HUES48 (cell line): ENCODE data around the gene PRSS27.

ENCODE experiments used
- H3K27ac ChIP-seq: one replicate; pipeline ENCODE4 v1.7.0; 2013; ENCODE audit warnings: low read depth, low read length, inconsistent platforms
- H3K27me3 ChIP-seq: 2 replicates; pipeline ENCODE4 v1.6.1; 2013; ENCODE audit warnings: mild to moderate bottlenecking, low read length; ENCODE audit not compliant: control insufficient read depth, insufficient read depth
- H3K36me3 ChIP-seq: 2 replicates; pipeline ENCODE4 v1.6.1; 2013; ENCODE audit warnings: low read length; ENCODE audit not compliant: control insufficient read depth, insufficient read depth
- H3K4me1 ChIP-seq: 2 replicates; pipeline ENCODE4 v1.6.1; 2013; ENCODE audit warnings: mild to moderate bottlenecking, low read length; ENCODE audit not compliant: control insufficient read depth, insufficient read depth
- H3K4me3 ChIP-seq: 2 replicates; pipeline ENCODE4 v1.5.1; 2013; ENCODE audit warnings: mild to moderate bottlenecking, low read depth, low read length
- H3K9ac ChIP-seq: 2 replicates; pipeline ENCODE4 v1.6.1; 2013; ENCODE audit warnings: mild to moderate bottlenecking, low read depth, low read length, moderate library complexity
- H3K9me3 ChIP-seq: 2 replicates; pipeline ENCODE4 v1.6.1; 2013; ENCODE audit warnings: low read length; ENCODE audit not compliant: control insufficient read depth, insufficient read depth

Gene PRSS27

GRCh38 chr16:2749936-2750335, 29.9 kb upstream of the PRSS27 start:
- peaks cover 12% of the 10 kb centered on the region for H3K4me1 ChIP-seq
- no peaks in the 10 kb centered on the region for H3K27me3 ChIP-seq
- H3K27ac ChIP-seq, result no peak overlapping the region
- H3K4me3 ChIP-seq, result no peak overlapping the region
- H3K9ac ChIP-seq, result no peak overlapping the region
- H3K36me3 ChIP-seq, result peaks cover 14% of the 10 kb centered on the region
- H3K9me3 ChIP-seq, result no peaks in the 10 kb centered on the region

- Histone ChIP-seq H3K36me3 (peaks cover 14% of the 10 kb centered on the region), H3K4me1 (peaks cover 7% of the 10 kb centered on the region), H3K9me3 (no peaks in the 10 kb centered on the region)
These were observed 29.5 kb upstream of the PRSS27 start for GRCh38 chr16:2749476-2749875.

GRCh38 chr16:2748757-2749455, 28.9 kb upstream of the PRSS27 start:
- Histone ChIP-seq H3K27me3 (no peaks in the 10 kb centered on the region), H3K27ac (no peak overlapping the region), H3K9me3 (no peaks in the 10 kb centered on the region), H3K4me3 (no peak overlapping the region), H3K4me1 (peaks cover 7% of the 10 kb centered on the region; the same call in 1 of the 2 replicates), H3K9ac (no peak overlapping the region), H3K36me3 (peaks cover 11% of the 10 kb centered on the region; the same call in 1 of the 2 replicates)

More at GRCh38 chr16:2749476-2749875, 29.5 kb upstream of the PRSS27 start:
- Histone ChIP-seq H3K4me3 (no peak overlapping the region), H3K9ac (no peak overlapping the region), H3K27me3 (no peaks in the 10 kb centered on the region), H3K27ac (no peak overlapping the region)

DNA sequence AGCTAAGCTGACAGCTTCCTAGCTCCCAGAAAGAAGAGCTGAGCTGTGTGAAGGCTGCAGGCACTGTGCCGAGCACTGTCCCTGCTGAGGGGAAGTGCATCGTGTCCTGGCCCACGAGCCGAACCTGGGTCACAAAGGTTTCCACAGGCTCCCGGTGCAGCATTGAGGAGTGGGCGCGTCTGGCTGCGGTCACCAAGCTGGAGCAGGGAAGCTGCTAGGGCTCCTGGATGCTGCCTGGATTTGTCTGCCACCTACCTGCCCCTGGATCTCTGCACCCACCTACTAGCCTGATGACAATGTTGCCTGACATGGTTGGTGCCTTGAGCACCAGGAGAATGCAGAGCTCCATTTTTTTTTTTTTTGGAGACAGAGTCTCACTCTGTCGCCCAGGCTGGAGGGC, 25.9 kb upstream of the PRSS27 start:
- Histone ChIP-seq H3K4me3 (no peak overlapping the region), H3K9me3 (no peaks in the 10 kb centered on the region), H3K9ac (no peak overlapping the region), H3K36me3 (peaks cover 9% of the 10 kb centered on the region; the same call in 1 of the 2 replicates), H3K27me3 (no peaks in the 10 kb centered on the region), H3K4me1 (0 out of 2 replicates have a peak, but pooled peaks cover under 1% of the 10 kb centered on the region), H3K27ac (no peak overlapping the region)

DNA sequence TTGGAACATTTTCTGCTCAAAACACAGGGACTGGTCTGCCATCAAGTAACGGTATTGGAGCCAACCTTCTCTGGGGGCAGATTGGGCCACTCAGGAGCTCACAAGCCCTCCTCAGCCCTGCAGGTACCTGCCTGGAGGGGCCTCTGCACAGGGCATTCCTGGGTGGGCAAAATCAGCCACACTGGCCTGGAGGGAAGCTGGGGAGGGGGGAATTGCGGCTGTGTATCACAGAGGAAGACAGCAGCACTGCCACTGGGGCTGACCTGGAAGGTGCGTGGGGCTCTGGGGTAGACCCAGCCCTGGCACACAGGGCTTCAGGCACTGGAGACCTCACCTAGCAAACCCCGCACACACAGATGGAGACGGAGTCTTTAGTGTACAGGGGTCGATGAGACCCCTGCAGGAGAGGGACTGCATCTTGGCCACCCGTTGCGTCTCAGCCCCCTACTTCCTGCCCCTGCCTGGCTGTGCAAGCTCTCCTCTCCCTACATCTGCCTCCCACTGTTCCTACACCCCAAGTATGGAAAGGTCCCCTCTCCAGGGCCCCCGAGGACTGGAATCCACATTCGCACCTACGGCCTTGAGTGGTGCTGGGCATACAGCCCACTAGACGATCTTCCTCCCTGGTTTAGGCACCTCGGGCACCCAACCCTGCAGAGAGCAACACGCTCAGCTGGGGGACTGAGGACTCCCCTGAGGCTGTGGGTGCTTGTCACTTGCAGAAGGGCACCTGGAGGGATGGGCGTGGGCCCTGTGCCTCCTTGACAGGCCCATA, 25.3 kb upstream of the PRSS27 start:
- Histone ChIP-seq H3K9me3 (no peaks in the 10 kb centered on the region), H3K27me3 (no peaks in the 10 kb centered on the region), H3K4me3 (no peak overlapping the region), H3K36me3 (peaks cover 9% of the 10 kb centered on the region; the same call in 1 of the 2 replicates), H3K9ac (no peak overlapping the region), H3K27ac (no peak overlapping the region), H3K4me1 (no peaks in the 10 kb centered on the region)

- H3K27me3 ChIP-seq, result no peaks in the 10 kb centered on the region
- H3K36me3 ChIP-seq, result peaks cover 6% of the 10 kb centered on the region; the same call in 1 of the 2 replicates
- H3K9ac ChIP-seq, result no peak overlapping the region
- H3K4me1 ChIP-seq, result no peaks in the 10 kb centered on the region
- no peaks in the 10 kb centered on the region for H3K9me3 ChIP-seq
- H3K27ac ChIP-seq, result no peak overlapping the region
- H3K4me3 ChIP-seq, result no peak overlapping the region
These were observed 24.7 kb upstream of the PRSS27 start for GRCh38 chr16:2744711-2745110.

DNA sequence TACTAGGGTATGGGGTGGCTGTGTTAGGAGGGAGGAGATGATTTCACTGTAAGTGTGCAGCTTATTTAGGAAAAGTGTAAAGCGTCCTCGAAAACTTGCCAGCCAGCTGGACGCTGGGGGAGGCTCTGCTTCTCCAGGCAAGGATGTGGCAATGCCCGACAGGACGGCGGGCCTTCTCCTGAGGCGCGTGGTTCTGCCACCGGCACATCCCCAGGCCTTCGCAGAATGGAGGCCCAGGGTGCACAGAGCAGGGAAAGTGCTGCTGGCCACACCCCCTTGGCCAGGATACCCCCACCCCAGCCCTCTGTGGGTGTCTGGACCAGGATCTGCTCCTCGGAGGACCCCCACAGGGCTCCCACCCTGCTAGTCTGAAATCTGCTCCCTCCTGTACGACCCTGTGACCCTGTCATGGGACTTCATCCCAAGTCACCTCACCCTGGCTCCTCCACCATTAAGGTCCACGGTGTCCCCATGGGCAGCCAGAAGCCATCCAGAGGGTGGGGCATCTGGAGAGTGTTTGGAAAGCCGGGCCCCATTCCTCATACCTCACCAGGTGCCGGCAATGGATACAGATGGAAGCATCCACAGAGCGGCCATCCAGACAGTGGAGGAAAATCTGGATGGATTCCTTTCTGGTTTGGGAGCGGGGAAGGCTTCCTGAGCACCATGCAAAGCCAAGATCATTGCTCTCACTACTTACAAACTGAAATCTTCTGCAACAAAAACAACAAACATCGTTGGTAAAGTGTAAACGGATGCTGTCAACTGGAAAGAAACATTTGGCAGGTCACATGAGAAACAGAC, 23.2 kb upstream of the PRSS27 start:
- no peak overlapping the region for H3K9ac ChIP-seq
- no peaks in the 10 kb centered on the region for H3K4me1 ChIP-seq
- no peak overlapping the region for H3K27ac ChIP-seq
- no peak overlapping the region for H3K4me3 ChIP-seq
- no peaks in the 10 kb centered on the region for H3K9me3 ChIP-seq
- no peaks in the 10 kb centered on the region for H3K36me3 ChIP-seq
- no peaks in the 10 kb centered on the region for H3K27me3 ChIP-seq

- Histone ChIP-seq H3K4me1 (no peaks in the 10 kb centered on the region), H3K36me3 (no peaks in the 10 kb centered on the region), H3K9ac (no peak overlapping the region)
These were observed 22.4 kb upstream of the PRSS27 start for GRCh38 chr16:2742323-2743006.

DNA sequence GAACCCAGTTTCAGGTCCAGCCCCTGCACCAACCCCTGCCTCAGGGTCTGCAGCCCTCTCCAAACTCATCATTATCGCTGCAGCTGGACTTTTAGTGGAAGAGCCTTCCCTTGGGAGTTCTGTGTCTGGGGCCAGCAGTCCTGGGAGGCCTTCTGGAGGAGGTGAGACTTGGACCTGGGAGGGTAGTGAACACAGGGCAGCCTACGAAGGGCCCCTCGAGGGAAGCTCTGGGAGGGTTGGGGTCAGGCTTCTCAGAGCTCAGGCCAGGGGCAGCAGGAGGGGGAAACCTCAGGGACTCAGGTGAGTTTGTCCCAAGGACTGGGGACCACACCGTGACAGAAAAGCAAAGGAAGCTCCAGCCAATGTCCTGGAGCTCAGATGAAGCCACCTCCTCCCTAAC, 21.1 kb upstream of the PRSS27 start:
- Histone ChIP-seq H3K9ac (no peak overlapping the region), H3K4me3 (no peak overlapping the region), H3K36me3 (no peaks in the 10 kb centered on the region), H3K27ac (no peak overlapping the region), H3K27me3 (no peaks in the 10 kb centered on the region), H3K4me1 (no peaks in the 10 kb centered on the region), H3K9me3 (no peaks in the 10 kb centered on the region)

More at GRCh38 chr16:2742323-2743006, 22.4 kb upstream of the PRSS27 start:
- Histone ChIP-seq H3K4me3 (no peak overlapping the region), H3K27ac (no peak overlapping the region), H3K9me3 (no peaks in the 10 kb centered on the region), H3K27me3 (no peaks in the 10 kb centered on the region)

GRCh38 chr16:2740476-2740875, 20.5 kb upstream of the PRSS27 start:
- H3K27me3 ChIP-seq, result no peaks in the 10 kb centered on the region
- H3K36me3 ChIP-seq, result no peaks in the 10 kb centered on the region
- H3K9ac ChIP-seq, result no peak overlapping the region
- H3K9me3 ChIP-seq, result no peaks in the 10 kb centered on the region
- no peaks in the 10 kb centered on the region for H3K4me1 ChIP-seq
- H3K4me3 ChIP-seq, result no peak overlapping the region
- no peak overlapping the region for H3K27ac ChIP-seq
